GM12864 (cell line): Measurements from ENCODE around the gene SMARCB1.

Experiments used
- DNase-seq: peaks from one replicate; pipeline ENCODE4 v3.0.0-alpha.2; 2011; ENCODE audit warnings: low read depth
- H3K4me3 ChIP-seq: 2 replicates; pipeline ENCODE4 v1.5.1; 2011; ENCODE audit warnings: mild to moderate bottlenecking, low read depth, low read length, control low read depth
- TF ChIP-seq, protein P1 (sequence below): IDR thresholded peaks from 2 replicates; pipeline ENCODE4 v1.5.1; 2011; ENCODE audit warnings: low read depth, mild to moderate bottlenecking, moderate library complexity, low read length, control low read depth, inconsistent platforms; ENCODE audit errors: missing control alignments

SMARCB1 gene

DNA sequence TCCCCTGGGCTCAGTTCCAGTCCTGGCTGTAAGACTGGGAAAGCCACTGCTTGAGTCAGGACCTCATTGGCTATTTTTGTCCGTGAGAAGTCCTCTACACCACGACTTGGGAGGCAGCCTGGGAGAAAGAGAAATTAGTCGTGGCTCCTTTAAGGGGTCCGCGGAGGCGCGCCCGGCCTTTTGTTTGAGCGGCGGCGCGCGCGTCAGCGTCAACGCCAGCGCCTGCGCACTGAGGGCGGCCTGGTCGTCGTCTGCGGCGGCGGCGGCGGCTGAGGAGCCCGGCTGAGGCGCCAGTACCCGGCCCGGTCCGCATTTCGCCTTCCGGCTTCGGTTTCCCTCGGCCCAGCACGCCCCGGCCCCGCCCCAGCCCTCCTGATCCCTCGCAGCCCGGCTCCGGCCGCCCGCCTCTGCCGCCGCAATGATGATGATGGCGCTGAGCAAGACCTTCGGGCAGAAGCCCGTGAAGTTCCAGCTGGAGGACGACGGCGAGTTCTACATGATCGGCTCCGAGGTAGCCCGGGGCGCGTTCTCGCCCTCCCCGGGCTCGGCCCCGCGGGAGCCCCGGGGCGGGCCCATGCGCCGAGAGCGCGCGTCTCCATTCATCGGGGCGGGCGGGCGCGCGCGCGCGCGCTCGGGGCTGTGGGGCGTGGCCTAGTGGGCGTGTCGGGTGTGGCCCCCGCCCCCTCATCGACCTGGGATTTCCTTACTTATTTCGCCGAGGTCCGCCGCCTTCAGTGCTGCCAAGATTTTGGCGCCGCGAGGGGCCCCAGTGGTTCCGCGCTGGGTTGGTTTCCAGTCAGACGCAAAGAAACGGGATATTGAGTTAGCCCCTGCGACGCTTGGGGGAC lies at the start of gene SMARCB1:
TSS of gene SMARCB1 (plus strand) at position 215 of the 848 bp plus-strand sequence. CDS start at position 419, 204 bp downstream.
- DNase-seq: peak; percentile 53
- TF ChIP-seq, protein P1, sequence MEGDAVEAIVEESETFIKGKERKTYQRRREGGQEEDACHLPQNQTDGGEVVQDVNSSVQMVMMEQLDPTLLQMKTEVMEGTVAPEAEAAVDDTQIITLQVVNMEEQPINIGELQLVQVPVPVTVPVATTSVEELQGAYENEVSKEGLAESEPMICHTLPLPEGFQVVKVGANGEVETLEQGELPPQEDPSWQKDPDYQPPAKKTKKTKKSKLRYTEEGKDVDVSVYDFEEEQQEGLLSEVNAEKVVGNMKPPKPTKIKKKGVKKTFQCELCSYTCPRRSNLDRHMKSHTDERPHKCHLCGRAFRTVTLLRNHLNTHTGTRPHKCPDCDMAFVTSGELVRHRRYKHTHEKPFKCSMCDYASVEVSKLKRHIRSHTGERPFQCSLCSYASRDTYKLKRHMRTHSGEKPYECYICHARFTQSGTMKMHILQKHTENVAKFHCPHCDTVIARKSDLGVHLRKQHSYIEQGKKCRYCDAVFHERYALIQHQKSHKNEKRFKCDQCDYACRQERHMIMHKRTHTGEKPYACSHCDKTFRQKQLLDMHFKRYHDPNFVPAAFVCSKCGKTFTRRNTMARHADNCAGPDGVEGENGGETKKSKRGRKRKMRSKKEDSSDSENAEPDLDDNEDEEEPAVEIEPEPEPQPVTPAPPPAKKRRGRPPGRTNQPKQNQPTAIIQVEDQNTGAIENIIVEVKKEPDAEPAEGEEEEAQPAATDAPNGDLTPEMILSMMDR: no peak
- H3K4me3 ChIP-seq: peak within 1 kb of the TSS; percentile 70

- H3K4me3 ChIP-seq: no peak overlapping the region
- TF ChIP-seq, protein P1: no peak
- no peak for DNase-seq
Measured at GRCh38 chr22:23737696-23738095, 49.1 kb upstream of the SMARCB1 start.

GRCh38 chr22:23742505-23743264 lies 44.1 kb upstream of the SMARCB1 start:
- no peak for DNase-seq

GRCh38 chr22:23743303-23743705 lies 43.5 kb upstream of the SMARCB1 start:
- TF ChIP-seq, protein P1: no peak
- no peak for DNase-seq
- H3K4me3 ChIP-seq: no peak overlapping the region

More at GRCh38 chr22:23742505-23743264, 44.1 kb upstream of the SMARCB1 start:
- TF ChIP-seq, protein P1: no peak
- no peak overlapping the region for H3K4me3 ChIP-seq

GRCh38 chr22:23744001-23744400 lies 42.8 kb upstream of the SMARCB1 start:
- TF ChIP-seq, protein P1: no peak
- DNase-seq: no peak
- no peak overlapping the region for H3K4me3 ChIP-seq

- TF ChIP-seq, protein P1: no peak
- no peak overlapping the region for H3K4me3 ChIP-seq
Measured at GRCh38 chr22:23744485-23744884, 42.3 kb upstream of the SMARCB1 start.

More at GRCh38 chr22:23744485-23744884, 42.3 kb upstream of the SMARCB1 start:
- DNase-seq: no peak
